HL-60 (cell line): ENCODE results near the gene SMAD2.

Experiments
- DNase-seq, 2 experiments: peaks; one replicate each; pipeline ENCODE4 v3.0.0-alpha.2; 2010 to 2020; ENCODE audit warnings: low read depth in 1 of 2, low spot score in 1 of 2
- H3K27ac ChIP-seq: fragments of 250-450 bp; sonication (Bioruptor Pico); replicated peaks from 2 replicates; pipeline ENCODE4 v1.5.1; 2020; ENCODE audit warnings: mild to moderate bottlenecking, moderate library complexity
- H3K27me3 ChIP-seq: fragments of 250-450 bp; sonication (Bioruptor Pico); 2 replicates; pipeline ENCODE4 v1.5.1; 2021; ENCODE audit warnings: mild to moderate bottlenecking, moderate library complexity; ENCODE audit not compliant: insufficient read depth, poor library complexity, severe bottlenecking
- H3K4me3 ChIP-seq: replicated peaks from 2 replicates; pipeline ENCODE4 v1.5.1; 2011; ENCODE audit warnings: mild to moderate bottlenecking, control low read depth, low read length; ENCODE audit not compliant: insufficient read depth
- CTCF ChIP-seq: IDR thresholded peaks from one replicate; pipeline ENCODE4 v1.5.1; 2011; ENCODE audit warnings: low read length, control low read depth, inconsistent platforms; ENCODE audit not compliant: insufficient read depth
- GABPA ChIP-seq: IDR thresholded peaks from 2 replicates; pipeline ENCODE4 v1.6.1; 2012; ENCODE audit warnings: low read depth
- POLR2AphosphoS5 ChIP-seq: IDR thresholded peaks from 2 replicates; pipeline ENCODE4 v1.6.1; 2012; ENCODE audit warnings: low read depth
- REST ChIP-seq: IDR thresholded peaks from 2 replicates; pipeline ENCODE4 v1.6.1; 2012; ENCODE audit warnings: low read depth; ENCODE audit not compliant: insufficient replicate concordance
- SPI1 ChIP-seq: IDR thresholded peaks from 2 replicates; pipeline ENCODE4 v1.6.1; 2012; ENCODE audit warnings: low read depth, mild to moderate bottlenecking, borderline replicate concordance

The SMAD2 gene

GRCh38 chr18:47801817-47802216 lies 128.6 kb downstream of the SMAD2 start:
- H3K4me3 ChIP-seq = no peak overlapping the region
- no peak for TF ChIP-seq CTCF
- TF ChIP-seq REST = no peak
- no peak for TF ChIP-seq GABPA
- no peak for TF ChIP-seq SPI1
- no peak for TF ChIP-seq POLR2AphosphoS5
- H3K27me3 ChIP-seq = no peaks in the 10 kb centered on the region
- DNase-seq = no peak
- H3K27ac ChIP-seq = no peak overlapping the region

- TF ChIP-seq CTCF = no peak
- TF ChIP-seq REST = no peak
- TF ChIP-seq POLR2AphosphoS5 = no peak
- TF ChIP-seq SPI1 = no peak
- TF ChIP-seq GABPA = no peak
- Histone ChIP-seq H3K27ac (no peak overlapping the region), H3K27me3 (no peaks in the 10 kb centered on the region), H3K4me3 (no peak overlapping the region)
- no peak for DNase-seq
Measured at GRCh38 chr18:47800756-47801155, 129.7 kb downstream of the SMAD2 start.

GRCh38 chr18:47800248-47800647 lies 130.2 kb downstream of the SMAD2 start:
- DNase-seq = no peak
- Histone ChIP-seq H3K4me3 (no peak overlapping the region), H3K27me3 (no peaks in the 10 kb centered on the region), H3K27ac (no peak overlapping the region)
- no peak for TF ChIP-seq CTCF

GRCh38 chr18:47799376-47799775 lies 131.1 kb downstream of the SMAD2 start:
- no peak for DNase-seq
- H3K27ac ChIP-seq = no peak overlapping the region
- H3K4me3 ChIP-seq = no peak overlapping the region
- TF ChIP-seq CTCF (no peak), POLR2AphosphoS5 (no peak), SPI1 (no peak), GABPA (no peak), REST (no peak)
- no peaks in the 10 kb centered on the region for H3K27me3 ChIP-seq
